H1 (cell line): ENCODE data around the gene TBX2. TPM values are rescaled to one million over a fixed set of nuclear protein-coding genes. Genes with fewer than 3 reads are reported as not detected.

ENCODE experiments used
- JUN ChIP-seq: IDR thresholded peaks from 2 replicates; pipeline ENCODE4 v1.6.1; 2011; ENCODE audit warnings: low read depth, mild to moderate bottlenecking, improper control_type of control experiment, low read length
- NANOG ChIP-seq: IDR thresholded peaks from 2 replicates; pipeline ENCODE4 v1.6.1; 2011; ENCODE audit warnings: low read length, low read depth, mild to moderate bottlenecking, inconsistent platforms; ENCODE audit not compliant: insufficient read depth, poor library complexity, severe bottlenecking
- POLR2AphosphoS5 ChIP-seq: IDR thresholded peaks from 2 replicates; pipeline ENCODE4 v1.6.1; 2011; ENCODE audit warnings: low read depth, low read length
- POU5F1 ChIP-seq: IDR thresholded peaks from 2 replicates; pipeline ENCODE4 v1.6.1; 2011; ENCODE audit warnings: low read depth, mild to moderate bottlenecking, low read length, moderate library complexity
- SIN3A ChIP-seq, 2 experiments: IDR thresholded peaks in 1 of 2; conservative IDR thresholded peaks in 1 of 2; 2 replicates each; pipeline ENCODE4 v1.6.1; 2011 to 2012; ENCODE audit warnings: low read length in 2 of 2, improper control_type of control experiment in 1 of 2, low read depth in 1 of 2, mild to moderate bottlenecking in 1 of 2
- SIRT6 ChIP-seq: IDR thresholded peaks from one replicate; pipeline ENCODE4 v1.7.1; 2012; ENCODE audit warnings: low read length, inconsistent platforms
- polyA plus RNA-seq, 7 experiments: library from polyadenylated mRNA; depleted of rRNA in 3 of 7; stranded (reverse) in 5 of 7; unstranded in 2 of 7; fragments of >200 nt in 5 of 7; fragments of 200-250 nt in 2 of 7; gene quantifications; 1 replicate in 5 of 7; 2 replicates in 1 of 7; 4 replicates in 1 of 7; pipeline versions ENCODE4 v1.2.1 to v1.2.3, GENCODE V29; 2011 to 2013; ENCODE audit warnings: missing spikeins in 2 of 7, mixed read lengths in 2 of 7
- total RNA-seq: library from RNA; stranded (reverse); fragmentation: NEBNext Ultra II Directional; extraction: Animal tissue kit (Norgen Biotek cat#: 25700); gene quantifications from 2 replicates; pipeline ENCODE4 v1.2.1, GENCODE V29; 2021

Gene TBX2
- total and polyA plus RNA-seq, 2 of the 8 experiments (the other 6 are each of a cell fraction or from before 2014, with no cell fraction given): not detected

GRCh38 chr17:61388561-61389356 is 10.9 kb upstream of the TBX2 start (continued):
- TF ChIP-seq SIN3A (conservative IDR thresholded peaks at IDR 0.05 in 1 of 2, IDR thresholded peaks at IDR 0.05 in 1 of 2; ENCODE audit: low read depth in 1 of 2, low read length in 2 of 2) (no peak), SIRT6 (no peak), POLR2AphosphoS5 (no peak), JUN (no peak), POU5F1 (no peak), NANOG (no peak)
